ENCODE measurements around the gene HRG. TPM values are rescaled to one million over a fixed set of nuclear protein-coding genes. Genes with fewer than 3 reads are reported as not detected.
"Not testable (repeated sequence)": the region's sequence is repeated elsewhere in the genome, so short reads cannot be mapped to it uniquely, and the experiment has no call there.

The HRG gene
- total RNA-seq, 2 donors from 2014 or later, result not detected

- Histone ChIP-seq H3K9me3 (no peaks in the 10 kb centered on the region), H3K27ac (no peak overlapping the region), H3K27me3 (no peaks in the 10 kb centered on the region), H3K4me3 (no peak overlapping the region), H3K36me3 (no peaks in the 10 kb centered on the region), H3K4me1 (no peaks in the 10 kb centered on the region)
- DNase-seq (ENCODE audit: low spot score), result no peak
- TF ChIP-seq CTCF (IDR thresholded peaks at IDR 0.05), result no peak
These were observed 39.5 kb upstream of the HRG start for GRCh38 chr3:186626254-186626847.

GRCh38 chr3:186627852-186628414 lies 37.9 kb upstream of the HRG start:
- Histone ChIP-seq H3K4me1 (no peaks in the 10 kb centered on the region), H3K36me3 (no peaks in the 10 kb centered on the region), H3K27ac (no peak overlapping the region), H3K9me3 (no peaks in the 10 kb centered on the region), H3K27me3 (no peaks in the 10 kb centered on the region), H3K4me3 (no peak overlapping the region)
- no peak for TF ChIP-seq CTCF (IDR thresholded peaks at IDR 0.05)
- no peak for DNase-seq (ENCODE audit: low spot score)

- DNase-seq (ENCODE audit: low spot score), result no peak
- no peaks in the 10 kb centered on the region for H3K36me3 ChIP-seq
These were observed 37.1 kb upstream of the HRG start for GRCh38 chr3:186628756-186629155.

DNA sequence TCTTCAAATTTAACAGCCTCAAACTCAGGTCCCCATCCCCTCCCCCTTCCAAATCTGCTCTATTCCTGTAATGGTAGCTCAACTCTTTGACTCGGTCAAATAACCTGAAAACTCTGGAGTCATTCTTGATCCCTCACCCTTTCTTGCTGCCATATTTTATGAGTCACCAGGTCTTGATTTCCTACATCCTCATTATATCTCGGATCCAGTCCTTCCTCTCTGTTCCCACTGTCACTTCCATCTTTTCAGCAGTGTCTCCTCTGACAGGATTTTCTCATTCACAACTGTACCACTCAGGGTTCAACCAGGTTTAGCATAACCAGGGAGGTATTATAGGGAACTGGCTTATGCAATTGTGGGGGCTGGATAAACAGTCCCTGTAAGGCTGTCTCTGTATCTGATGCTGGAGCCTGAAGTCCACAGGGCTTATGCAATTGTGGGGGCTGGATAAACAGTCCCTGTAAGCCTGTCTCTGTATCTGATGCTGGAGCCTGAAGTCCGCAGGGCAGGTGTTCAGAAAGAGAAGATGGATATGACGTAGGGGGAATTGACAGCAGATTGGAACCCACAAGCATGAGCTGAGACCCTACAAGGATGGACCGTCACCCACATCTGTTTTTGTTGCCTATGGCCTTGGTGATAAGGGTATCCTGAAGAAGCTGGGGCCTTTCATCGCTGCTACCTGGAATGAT lies 34.7 kb upstream of the HRG start:
- no peak for TF ChIP-seq CTCF (IDR thresholded peaks at IDR 0.05)
- no peaks in the 10 kb centered on the region for H3K36me3 ChIP-seq
- H3K9me3 ChIP-seq, result no peaks in the 10 kb centered on the region
- H3K27me3 ChIP-seq, result no peaks in the 10 kb centered on the region
- no peak overlapping the region for H3K4me3 ChIP-seq
- H3K27ac ChIP-seq, result no peak overlapping the region
- DNase-seq (ENCODE audit: low spot score), result no peak
- H3K4me1 ChIP-seq, result no peaks in the 10 kb centered on the region

More at GRCh38 chr3:186628756-186629155, 37.1 kb upstream of the HRG start:
- no peak for TF ChIP-seq CTCF (IDR thresholded peaks at IDR 0.05)
- no peak overlapping the region for H3K4me3 ChIP-seq
- H3K27ac ChIP-seq, result no peak overlapping the region
- no peaks in the 10 kb centered on the region for H3K4me1 ChIP-seq
- no peaks in the 10 kb centered on the region for H3K27me3 ChIP-seq
- no peaks in the 10 kb centered on the region for H3K9me3 ChIP-seq

GRCh38 chr3:186633481-186633880 lies 32.3 kb upstream of the HRG start:
- no peaks in the 10 kb centered on the region for H3K9me3 ChIP-seq
- H3K27ac ChIP-seq, result no peak overlapping the region
- no peak overlapping the region for H3K4me3 ChIP-seq
- H3K36me3 ChIP-seq, result no peaks in the 10 kb centered on the region
- no peak for TF ChIP-seq CTCF (IDR thresholded peaks at IDR 0.05)
- no peak for DNase-seq (ENCODE audit: low spot score)
- no peaks in the 10 kb centered on the region for H3K27me3 ChIP-seq
- H3K4me1 ChIP-seq, result no peaks in the 10 kb centered on the region

DNA sequence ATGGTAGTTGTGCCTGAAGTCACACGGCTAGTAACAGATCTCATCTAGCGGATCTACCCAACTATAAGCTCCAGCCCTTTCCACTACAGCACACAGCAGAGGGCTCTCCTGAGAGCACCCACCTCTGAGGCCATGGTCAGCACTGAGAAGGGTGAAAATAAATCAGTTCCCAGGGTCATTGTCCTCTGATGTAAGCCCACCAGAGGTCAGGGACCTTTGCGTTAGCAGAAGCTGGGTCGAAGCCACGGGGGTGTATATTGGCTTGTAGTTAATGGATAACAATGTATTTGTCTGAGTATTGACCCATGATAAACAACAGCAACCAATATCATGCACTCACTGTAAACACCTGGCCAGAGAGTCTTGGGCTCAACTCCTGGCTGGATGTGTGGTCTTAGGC lies 31.6 kb upstream of the HRG start:
- not testable (repeated sequence) for H3K36me3 ChIP-seq; H3K4me3 ChIP-seq; H3K4me1 ChIP-seq; H3K9me3 ChIP-seq; H3K27me3 ChIP-seq; DNase-seq (ENCODE audit: low spot score); H3K27ac ChIP-seq

Measured in right atrium auricular region (tissue), 2 donors.